ENCODE measurements around the gene SLC35F1. TPM values are rescaled to one million over a fixed set of nuclear protein-coding genes. Genes with fewer than 3 reads are reported as not detected.

SLC35F1 gene
- total RNA-seq, 4 donors from 2014 or later = 0.74 to 12.0 (median 2.3) TPM

- no peak for DNase-seq (ENCODE audit: low spot score)
- ATAC-seq (ENCODE audit: low FRiP score) = no peak
- TF ChIP-seq CTCF (IDR thresholded peaks at IDR 0.05) = no peak
Measured at GRCh38 chr6:118101831-118102345, 194.8 kb downstream of the SLC35F1 start.

- ATAC-seq (ENCODE audit: low FRiP score) = no peak
- no peak for TF ChIP-seq CTCF (IDR thresholded peaks at IDR 0.05)
- DNase-seq (ENCODE audit: low spot score) = no peak
Measured at GRCh38 chr6:118102401-118102800, 195.3 kb downstream of the SLC35F1 start.

GRCh38 chr6:118103381-118104146 is 196.5 kb downstream of the SLC35F1 start:
- TF ChIP-seq CTCF (IDR thresholded peaks at IDR 0.05) = no peak
- no peak for DNase-seq (ENCODE audit: low spot score)
- ATAC-seq (ENCODE audit: low FRiP score) = no peak

- no peak for DNase-seq (ENCODE audit: low spot score)
- no peak for ATAC-seq (ENCODE audit: low FRiP score)
- TF ChIP-seq CTCF (IDR thresholded peaks at IDR 0.05) = no peak
Measured at GRCh38 chr6:118122161-118122725, 215.2 kb downstream of the SLC35F1 start.

GRCh38 chr6:118122801-118123200 is 215.7 kb downstream of the SLC35F1 start:
- no peak for ATAC-seq (ENCODE audit: low FRiP score)
- TF ChIP-seq CTCF (IDR thresholded peaks at IDR 0.05) = no peak
- no peak for DNase-seq (ENCODE audit: low spot score)

GRCh38 chr6:118123503-118124037 is 216.5 kb downstream of the SLC35F1 start:
- TF ChIP-seq CTCF (IDR thresholded peaks at IDR 0.05) = no peak
- ATAC-seq (ENCODE audit: low FRiP score) = no peak
- no peak for DNase-seq (ENCODE audit: low spot score)
